Upper lobe of left lung (tissue), 6 donors: ENCODE results near the gene RNF130. TPM values are rescaled to one million over a fixed set of nuclear protein-coding genes. Genes with fewer than 3 reads are reported as not detected.

Source experiments
- ATAC-seq, 2 donors: fragments of 200-7000 bp; cut with Tn5 transposase; one replicate each; pipeline ENCODE4 v1.9.1; 2022; ENCODE audit warnings: mild to moderate bottlenecking in 2 of 2, moderate library complexity in 2 of 2; ENCODE audit not compliant: low FRiP score in 2 of 2
- DNase-seq, 2 donors: peaks; one replicate each; pipeline ENCODE4 v3.0.0-alpha.2; 2019 to 2020
- H3K27ac ChIP-seq, 4 donors: fragments of 200-600 bp; sonication (generic); one replicate each; pipeline ENCODE4 v1.5.1; 2016 to 2019
- H3K27me3 ChIP-seq, 4 donors: fragments of 200-600 bp; sonication (generic); one replicate each; pipeline ENCODE4 v1.5.1; 2017 to 2019
- H3K36me3 ChIP-seq, 4 donors: fragments of 200-600 bp; sonication (generic); one replicate each; pipeline ENCODE4 v1.5.1; 2016 to 2019
- H3K4me1 ChIP-seq, 4 donors: fragments of 200-600 bp; sonication (generic); one replicate each; pipeline ENCODE4 v1.5.1; 2018 to 2019
- H3K4me3 ChIP-seq, 4 donors: fragments of 200-600 bp; sonication (generic); one replicate each; pipeline ENCODE4 v1.5.1; 2017 to 2019; ENCODE audit warnings: mild to moderate bottlenecking in 2 of 4, moderate library complexity in 1 of 4
- H3K9me3 ChIP-seq, 4 donors: fragments of 200-600 bp; sonication (generic); one replicate each; pipeline ENCODE4 v1.5.1; 2018 to 2019
- EP300 ChIP-seq, 4 donors: sonication (generic); formaldehyde crosslinking; IDR thresholded peaks; one replicate each; pipeline ENCODE4 v1.5.1; 2017; ENCODE audit warnings: antibody characterized with exemption in 4 of 4, control low read depth in 2 of 4
- POLR2A ChIP-seq, 4 donors: fragments of 450-650 bp; IDR thresholded peaks; one replicate each; pipeline ENCODE4 v1.5.1; 2016 to 2017; ENCODE audit warnings: antibody characterized with exemption in 4 of 4, mild to moderate bottlenecking in 2 of 4
- POLR2AphosphoS5 ChIP-seq, 2 donors: sonication (generic); formaldehyde crosslinking; IDR thresholded peaks; one replicate each; pipeline ENCODE4 v1.5.1; 2017; ENCODE audit warnings: antibody characterized with exemption in 2 of 2
- WGBS, 2 donors: methylation state at CpG; one replicate each; pipeline ENCODE4 v1.1.5; 2017 to 2018; 5-methylcytosine and 5-hydroxymethylcytosine counted together
- small RNA-seq, 4 donors: library from RNA; depleted of rRNA; stranded (forward); fragments of <200 nt; gene quantifications; one replicate each; pipeline ENCODE3, GENCODE V24; 2016
- total RNA-seq, 6 donors: library from RNA; depleted of rRNA in 4 of 6; stranded (reverse); fragments of >200 nt in 4 of 6; gene quantifications; one replicate each; pipeline versions ENCODE4 v1.1.0 to v1.2.1, GENCODE V29; 2016 to 2021
- TF ChIP-seq, protein P1 (sequence below), 6 experiments: fragments of 450-650 bp in 4 of 6; fragments of 200-600 bp in 2 of 6; sonication (generic) in 2 of 6; IDR thresholded peaks; one replicate each; pipeline ENCODE4 v1.5.1; 2016 to 2019; ENCODE audit warnings: antibody characterized with exemption in 6 of 6
- donor health status: DM: no; HTN: no; CAD: no; lungs with moderate emphysema.
- donor health status: DM: no; HTN: yes; CAD: no; lungs with severe emphysema.

The RNF130 gene
- total RNA-seq, 6 donors from 2014 or later = 54.5 to 137 (median 98.2) TPM

DNA sequence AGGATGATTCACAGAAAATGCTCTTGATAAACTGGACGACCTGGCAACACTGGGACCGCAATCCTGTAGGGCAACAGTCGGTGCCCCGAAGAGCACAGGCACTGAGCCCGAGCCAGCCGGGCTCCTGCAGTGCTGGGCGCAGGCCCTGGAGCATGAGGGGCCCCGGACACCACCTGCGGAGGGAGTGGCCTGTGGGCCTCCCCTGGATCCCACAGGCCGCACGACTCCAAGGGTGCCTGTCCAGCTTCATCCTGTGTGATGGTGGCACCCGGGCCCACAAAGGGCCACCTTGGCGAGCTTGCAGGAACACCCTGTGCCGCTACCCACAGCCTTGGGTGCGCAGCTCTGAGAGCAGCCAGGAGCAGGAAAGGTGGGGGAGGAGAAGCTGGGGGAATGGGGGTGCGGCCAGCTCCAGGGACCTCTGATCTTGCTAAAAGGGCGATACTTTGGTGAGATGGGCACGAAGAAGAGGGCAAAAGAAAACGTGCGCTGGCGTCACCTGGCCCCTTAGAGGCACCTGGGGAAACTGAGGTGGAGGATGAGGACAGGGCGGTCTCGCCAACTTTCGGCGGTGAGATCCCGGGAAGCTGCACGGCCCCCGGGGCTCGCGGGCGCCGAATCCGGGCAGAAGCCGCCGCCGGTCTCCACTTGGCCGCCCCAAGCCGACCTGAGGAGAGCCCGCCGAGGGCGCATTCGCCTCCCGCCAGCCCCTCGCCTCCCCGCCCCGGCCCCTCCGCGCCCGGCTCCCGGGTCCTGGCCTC, 164.6 kb downstream of the RNF130 start:
- Histone ChIP-seq H3K27me3 (no peaks in the 10 kb centered on the region), H3K4me3 (peak overlapping the region; percentile 63 to 90 (median 78)), H3K9me3 (no peaks in the 10 kb centered on the region), H3K4me1 (peaks cover 18 to 25% (median 22%) of the 10 kb centered on the region in 4 donors), H3K36me3 (peaks cover 0 to 29% (median 19%) of the 10 kb centered on the region in 4 donors), H3K27ac (peak overlapping the region; percentile 60 to 84 (median 72))
- no peak for TF ChIP-seq EP300 (IDR thresholded peaks at IDR 0.05)
- TF ChIP-seq, protein P1, sequence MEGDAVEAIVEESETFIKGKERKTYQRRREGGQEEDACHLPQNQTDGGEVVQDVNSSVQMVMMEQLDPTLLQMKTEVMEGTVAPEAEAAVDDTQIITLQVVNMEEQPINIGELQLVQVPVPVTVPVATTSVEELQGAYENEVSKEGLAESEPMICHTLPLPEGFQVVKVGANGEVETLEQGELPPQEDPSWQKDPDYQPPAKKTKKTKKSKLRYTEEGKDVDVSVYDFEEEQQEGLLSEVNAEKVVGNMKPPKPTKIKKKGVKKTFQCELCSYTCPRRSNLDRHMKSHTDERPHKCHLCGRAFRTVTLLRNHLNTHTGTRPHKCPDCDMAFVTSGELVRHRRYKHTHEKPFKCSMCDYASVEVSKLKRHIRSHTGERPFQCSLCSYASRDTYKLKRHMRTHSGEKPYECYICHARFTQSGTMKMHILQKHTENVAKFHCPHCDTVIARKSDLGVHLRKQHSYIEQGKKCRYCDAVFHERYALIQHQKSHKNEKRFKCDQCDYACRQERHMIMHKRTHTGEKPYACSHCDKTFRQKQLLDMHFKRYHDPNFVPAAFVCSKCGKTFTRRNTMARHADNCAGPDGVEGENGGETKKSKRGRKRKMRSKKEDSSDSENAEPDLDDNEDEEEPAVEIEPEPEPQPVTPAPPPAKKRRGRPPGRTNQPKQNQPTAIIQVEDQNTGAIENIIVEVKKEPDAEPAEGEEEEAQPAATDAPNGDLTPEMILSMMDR (IDR thresholded peaks at IDR 0.05) = peak in 1 of 6 experiments; percentile 12
- ATAC-seq (peak; percentile 7 to 20), DNase-seq (peak; percentile 54 to 72)
- WGBS, 2 donors = 11 to 19% methylated on average over 12 to 33 of the region's 50 CpGs

DNA sequence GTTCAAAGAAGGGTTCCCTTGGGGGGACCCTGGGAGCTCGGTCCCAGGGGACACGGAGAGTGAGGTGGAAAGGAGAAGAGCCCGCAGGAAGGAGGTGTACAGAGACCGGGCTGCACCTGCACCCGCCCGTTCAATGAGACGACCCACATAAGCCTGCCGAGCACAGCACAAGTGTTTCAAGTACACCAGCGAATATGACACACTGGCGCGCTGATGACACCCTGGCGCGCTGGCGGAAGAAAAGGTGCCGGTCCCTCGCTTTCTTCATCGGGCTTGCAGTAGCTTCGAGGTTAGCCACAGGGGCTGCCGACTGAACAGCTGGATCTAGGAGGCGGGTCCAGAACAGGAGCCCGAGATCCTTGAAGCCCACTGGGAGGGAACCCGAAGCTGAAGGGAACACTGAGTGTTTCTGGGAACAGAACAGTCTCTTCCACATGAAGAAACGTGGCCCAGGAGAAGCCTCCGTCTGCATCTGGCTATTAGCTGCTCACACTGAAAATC, 165.2 kb downstream of the RNF130 start:
- peak overlapping the region in 3 of 4 donors; percentile 63 to 82 (median 75) for H3K4me3 ChIP-seq
- peak overlapping the region in 2 of 4 donors; percentile 60 to 84 for H3K27ac ChIP-seq
- no peak for ATAC-seq
- peak in 1 of 2 donors; percentile 60 for DNase-seq
- WGBS, 2 donors = 82 to 84% methylated on average over 24 of the region's 24 CpGs
- no peaks in the 10 kb centered on the region for H3K27me3 ChIP-seq
- TF ChIP-seq EP300 (IDR thresholded peaks at IDR 0.05) (no peak), POLR2A (IDR thresholded peaks at IDR 0.05) (no peak), POLR2AphosphoS5 (IDR thresholded peaks at IDR 0.05) (no peak)
- TF ChIP-seq, protein P1 (IDR thresholded peaks at IDR 0.05) = no peak
- H3K9me3 ChIP-seq = no peaks in the 10 kb centered on the region
- peaks cover 18 to 25% (median 22%) of the 10 kb centered on the region in 4 donors for H3K4me1 ChIP-seq
- H3K36me3 ChIP-seq = peaks cover 0 to 36% (median 22%) of the 10 kb centered on the region in 4 donors

DNA sequence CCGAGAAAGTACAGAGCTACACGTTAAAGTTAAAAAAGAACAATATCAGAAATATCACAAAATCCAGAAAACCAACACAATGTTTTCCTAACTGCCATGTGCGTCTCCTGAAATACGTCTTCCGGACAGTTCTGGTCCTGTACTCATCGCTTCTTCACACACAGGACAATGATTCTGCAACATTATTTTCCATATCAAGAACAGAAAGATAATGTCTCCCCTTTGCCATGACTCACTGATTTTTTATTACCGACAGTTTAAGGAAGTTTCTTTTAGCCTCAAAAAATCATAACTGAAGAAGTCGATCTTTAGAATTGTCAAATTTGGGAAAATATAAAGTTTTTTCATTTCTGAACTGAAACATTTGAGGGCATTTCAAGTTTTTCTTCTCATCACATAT, 166.4 kb downstream of the RNF130 start:
- TF ChIP-seq POLR2A (IDR thresholded peaks at IDR 0.05) (no peak), POLR2AphosphoS5 (IDR thresholded peaks at IDR 0.05) (no peak), EP300 (IDR thresholded peaks at IDR 0.05) (no peak)
- TF ChIP-seq, protein P1 (IDR thresholded peaks at IDR 0.05) = no peak
- DNase-seq (no peak), ATAC-seq (no peak)
- Histone ChIP-seq H3K4me1 (peaks cover 18 to 25% (median 22%) of the 10 kb centered on the region in 4 donors), H3K27me3 (no peaks in the 10 kb centered on the region), H3K9me3 (no peaks in the 10 kb centered on the region), H3K4me3 (no peak overlapping the region), H3K36me3 (peaks cover 0 to 36% (median 24%) of the 10 kb centered on the region in 4 donors), H3K27ac (no peak overlapping the region)
- 74 to 82% methylated on average over 8 of the region's 8 CpGs for WGBS, 2 donors

Small RNA genes within 50 kb of the gene (small RNA-seq; reads per million reads assigned to genes)
- gene MIR340 = 74.5 to 401 (median 150) reads per million in 4 donors

Other genes with a start within 250 kb of the RNF130 start
- gene MRNIP, start 212.9 kb downstream of the RNF130 start, total RNA-seq = 100 to 1,000 TPM in 1 of 6 donors, 10 to 100 TPM in 5; 20.7 to 142 (median 33.2) TPM
- 100 to 1,000 TPM in 4 of 6 donors, 10 to 100 TPM in 2; 66.4 to 228 (median 110) TPM for gene TBC1D9B, start 163.9 kb downstream of the RNF130 start, total RNA-seq
- not detected for gene RASGEF1C, start 137.5 kb upstream of the RNF130 start, total RNA-seq
- gene MAPK9, start 220.3 kb upstream of the RNF130 start, total RNA-seq = 10 to 100 TPM; 20.8 to 58.5 (median 33.4) TPM